ENCODE data around the gene FGF2. TPM values are rescaled to one million over a fixed set of nuclear protein-coding genes. Genes with fewer than 3 reads are reported as not detected.

The FGF2 gene
- total RNA-seq, 1 experiment from 2014 or later, result 115 TPM

DNA sequence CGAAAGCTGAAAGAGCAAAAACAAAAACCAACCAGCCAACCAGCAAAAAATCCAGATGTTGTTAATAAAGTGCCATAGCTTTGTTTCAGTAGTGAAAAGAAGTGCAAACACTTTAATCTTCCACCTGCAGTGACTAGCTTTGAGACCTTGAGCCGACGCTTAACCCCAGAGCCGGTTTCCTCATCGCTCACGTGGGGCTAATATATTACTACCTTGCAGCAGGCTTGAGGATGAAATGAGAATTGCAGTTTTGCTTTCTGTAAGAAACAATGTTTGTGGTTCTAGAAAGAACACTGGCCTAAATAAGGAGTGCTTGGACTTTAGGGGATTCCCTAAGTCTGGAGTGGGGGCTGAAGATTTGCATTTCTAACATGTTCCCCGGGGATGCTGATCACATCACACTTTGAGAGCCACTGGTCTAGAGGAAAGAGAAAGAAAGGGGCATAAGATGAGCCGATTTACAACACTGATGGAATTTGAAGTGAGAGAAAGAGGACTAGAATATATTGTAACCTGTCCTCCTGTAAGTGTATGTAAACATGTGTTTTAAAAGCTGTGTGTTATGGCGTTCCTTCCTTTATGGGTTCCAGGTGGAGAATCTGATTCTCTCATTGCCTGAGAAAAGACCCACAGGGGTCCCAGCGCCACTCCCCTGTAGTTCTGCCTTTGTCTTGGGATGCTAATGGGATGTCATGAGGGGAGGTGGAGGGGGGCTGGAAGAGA, 1.4 kb downstream of the FGF2 start (continued):
- TF ChIP-seq, protein P1, sequence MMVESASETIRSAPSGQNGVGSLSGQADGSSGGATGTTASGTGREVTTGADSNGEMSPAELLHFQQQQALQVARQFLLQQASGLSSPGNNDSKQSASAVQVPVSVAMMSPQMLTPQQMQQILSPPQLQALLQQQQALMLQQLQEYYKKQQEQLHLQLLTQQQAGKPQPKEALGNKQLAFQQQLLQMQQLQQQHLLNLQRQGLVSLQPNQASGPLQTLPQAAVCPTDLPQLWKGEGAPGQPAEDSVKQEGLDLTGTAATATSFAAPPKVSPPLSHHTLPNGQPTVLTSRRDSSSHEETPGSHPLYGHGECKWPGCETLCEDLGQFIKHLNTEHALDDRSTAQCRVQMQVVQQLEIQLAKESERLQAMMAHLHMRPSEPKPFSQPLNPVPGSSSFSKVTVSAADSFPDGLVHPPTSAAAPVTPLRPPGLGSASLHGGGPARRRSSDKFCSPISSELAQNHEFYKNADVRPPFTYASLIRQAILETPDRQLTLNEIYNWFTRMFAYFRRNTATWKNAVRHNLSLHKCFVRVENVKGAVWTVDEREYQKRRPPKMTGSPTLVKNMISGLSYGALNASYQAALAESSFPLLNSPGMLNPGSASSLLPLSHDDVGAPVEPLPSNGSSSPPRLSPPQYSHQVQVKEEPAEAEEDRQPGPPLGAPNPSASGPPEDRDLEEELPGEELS (CRISPR knock-in tag; IDR thresholded peaks at IDR 0.05), result peak; percentile 53; the same call in 1 of the 2 replicates
- TF ChIP-seq ZNF232 (CRISPR knock-in tag; IDR thresholded peaks at IDR 0.05), result 0 out of 2 replicates have a peak, but pooled peaks have one; percentile 20
- 0 out of 2 replicates have a peak, but pooled peaks have one; percentile 14 for TF ChIP-seq MYBL2 (CRISPR knock-in tag; IDR thresholded peaks at IDR 0.05)
- peak; percentile 27; the same call in 1 of the 2 replicates for TF ChIP-seq USF1 (CRISPR knock-in tag; IDR thresholded peaks at IDR 0.05)

- H3K4me1 Mint-ChIP-seq, result peaks cover 48% of the 10 kb centered on the region
- CTCF ChIA-PET, result interaction anchor here (0.7 to 1.5 kb wide), 2 partner anchors 10 to 16 kb away, joined by 3 to 5 read pairs; no protein-coding TSS in a partner anchor
- no peak for ATAC-seq
- H3K36me3 Mint-ChIP-seq, result peaks cover 45% of the 10 kb centered on the region
- POLR2A ChIA-PET, result interaction anchor here (0.8 kb wide), 1 partner anchor 27 kb away, joined by 9 read pairs; no protein-coding TSS in a partner anchor
- no peak for DNase-seq (ENCODE audit: low spot score)
- H3K27ac Mint-ChIP-seq, result peak overlapping the region; percentile 88
- no peaks in the 10 kb centered on the region for H3K9me3 Mint-ChIP-seq
- peak overlapping the region; percentile 80 for H3K4me3 Mint-ChIP-seq
- TF ChIP-seq, protein P2, sequence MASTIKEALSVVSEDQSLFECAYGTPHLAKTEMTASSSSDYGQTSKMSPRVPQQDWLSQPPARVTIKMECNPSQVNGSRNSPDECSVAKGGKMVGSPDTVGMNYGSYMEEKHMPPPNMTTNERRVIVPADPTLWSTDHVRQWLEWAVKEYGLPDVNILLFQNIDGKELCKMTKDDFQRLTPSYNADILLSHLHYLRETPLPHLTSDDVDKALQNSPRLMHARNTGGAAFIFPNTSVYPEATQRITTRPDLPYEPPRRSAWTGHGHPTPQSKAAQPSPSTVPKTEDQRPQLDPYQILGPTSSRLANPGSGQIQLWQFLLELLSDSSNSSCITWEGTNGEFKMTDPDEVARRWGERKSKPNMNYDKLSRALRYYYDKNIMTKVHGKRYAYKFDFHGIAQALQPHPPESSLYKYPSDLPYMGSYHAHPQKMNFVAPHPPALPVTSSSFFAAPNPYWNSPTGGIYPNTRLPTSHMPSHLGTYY (CRISPR knock-in tag; IDR thresholded peaks at IDR 0.05), result no peak
- TF ChIP-seq RELA (CRISPR knock-in tag; IDR thresholded peaks at IDR 0.05; ENCODE audit: borderline replicate concordance), result no peak
- no peak for TF ChIP-seq ETV6 (CRISPR knock-in tag; IDR thresholded peaks at IDR 0.05)
- TF ChIP-seq, protein P3, sequence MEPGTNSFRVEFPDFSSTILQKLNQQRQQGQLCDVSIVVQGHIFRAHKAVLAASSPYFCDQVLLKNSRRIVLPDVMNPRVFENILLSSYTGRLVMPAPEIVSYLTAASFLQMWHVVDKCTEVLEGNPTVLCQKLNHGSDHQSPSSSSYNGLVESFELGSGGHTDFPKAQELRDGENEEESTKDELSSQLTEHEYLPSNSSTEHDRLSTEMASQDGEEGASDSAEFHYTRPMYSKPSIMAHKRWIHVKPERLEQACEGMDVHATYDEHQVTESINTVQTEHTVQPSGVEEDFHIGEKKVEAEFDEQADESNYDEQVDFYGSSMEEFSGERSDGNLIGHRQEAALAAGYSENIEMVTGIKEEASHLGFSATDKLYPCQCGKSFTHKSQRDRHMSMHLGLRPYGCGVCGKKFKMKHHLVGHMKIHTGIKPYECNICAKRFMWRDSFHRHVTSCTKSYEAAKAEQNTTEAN (CRISPR knock-in tag; IDR thresholded peaks at IDR 0.05), result no peak
- no peaks in the 10 kb centered on the region for H3K27me3 Mint-ChIP-seq (ENCODE audit: low read depth)
These were observed 3.9 kb downstream of the FGF2 start for GRCh38 chr4:122830426-122831095.

- Mint-ChIP-seq H3K4me1 (peaks cover 42% of the 10 kb centered on the region), H3K27me3 (ENCODE audit: low read depth) (no peaks in the 10 kb centered on the region), H3K27ac (peak overlapping the region; percentile 84), H3K9me3 (no peaks in the 10 kb centered on the region), H3K4me3 (peak overlapping the region; percentile 80), H3K36me3 (peaks cover 45% of the 10 kb centered on the region)
- ChIA-PET POLR2A (interaction anchor here (0.9 kb wide), 1 partner anchor 49 kb away, joined by 3 read pairs; no protein-coding TSS in a partner anchor), CTCF (interaction anchor here (0.7 to 1.5 kb wide), 2 partner anchors 9 to 15 kb away, joined by 3 to 5 read pairs; no protein-coding TSS in a partner anchor)
- DNase-seq (ENCODE audit: low spot score), result no peak
- ATAC-seq, result no peak
- TF ChIP-seq, protein P4, sequence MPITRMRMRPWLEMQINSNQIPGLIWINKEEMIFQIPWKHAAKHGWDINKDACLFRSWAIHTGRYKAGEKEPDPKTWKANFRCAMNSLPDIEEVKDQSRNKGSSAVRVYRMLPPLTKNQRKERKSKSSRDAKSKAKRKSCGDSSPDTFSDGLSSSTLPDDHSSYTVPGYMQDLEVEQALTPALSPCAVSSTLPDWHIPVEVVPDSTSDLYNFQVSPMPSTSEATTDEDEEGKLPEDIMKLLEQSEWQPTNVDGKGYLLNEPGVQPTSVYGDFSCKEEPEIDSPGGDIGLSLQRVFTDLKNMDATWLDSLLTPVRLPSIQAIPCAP (CRISPR knock-in tag; IDR thresholded peaks at IDR 0.05), result no peak
- TF ChIP-seq HMGXB4 (CRISPR knock-in tag; IDR thresholded peaks at IDR 0.05), result no peak
- no peak for TF ChIP-seq ZNF416 (CRISPR knock-in tag; IDR thresholded peaks at IDR 0.05)
- TF ChIP-seq PREB (CRISPR knock-in tag; IDR thresholded peaks at IDR 0.05; ENCODE audit: borderline replicate concordance), result no peak
- TF ChIP-seq TEAD4 (CRISPR knock-in tag; IDR thresholded peaks at IDR 0.05), result no peak
- TF ChIP-seq ZNF671 (CRISPR knock-in tag; IDR thresholded peaks at IDR 0.05), result no peak
- no peak for TF ChIP-seq FOXK1 (CRISPR knock-in tag; IDR thresholded peaks at IDR 0.05)
- no peak for TF ChIP-seq ZNF317 (CRISPR knock-in tag; IDR thresholded peaks at IDR 0.05; ENCODE audit: borderline replicate concordance, low read depth)
- TF ChIP-seq, protein P3 (CRISPR knock-in tag; IDR thresholded peaks at IDR 0.05), result no peak
- TF ChIP-seq SP1 (CRISPR knock-in tag; conservative IDR thresholded peaks at IDR 0.05), result no peak
These were observed 5.0 kb downstream of the FGF2 start for GRCh38 chr4:122831515-122832196.
